HG02642 (cell line): ENCODE results near the gene C9orf152.

Experiments
- ATAC-seq: cut with Tn5 transposase; IDR thresholded peaks from one replicate; pipeline ENCODE4 v1.9.1; 2021; ENCODE audit warnings: mild to moderate bottlenecking; ENCODE audit not compliant: unreplicated experiment, poor library complexity

Gene C9orf152

DNA sequence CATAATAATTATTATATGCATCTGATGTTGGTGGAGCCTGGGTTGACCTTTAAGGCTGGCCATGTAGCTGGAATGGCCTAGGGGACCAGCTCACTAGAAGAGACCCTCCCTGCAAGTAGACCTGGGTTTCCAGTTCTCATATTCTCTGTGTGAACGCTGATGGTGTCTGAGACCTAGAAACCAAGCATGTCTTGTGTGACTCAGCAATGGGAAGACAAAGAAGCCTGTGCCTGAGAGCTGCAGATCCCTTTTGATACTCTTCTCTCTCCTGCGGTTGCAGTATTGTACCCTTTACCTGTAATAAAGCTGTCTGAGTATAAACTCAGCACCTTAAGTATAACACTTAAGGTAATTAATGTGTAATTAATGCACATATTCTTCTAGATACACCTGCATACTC, 22.2 kb downstream of the C9orf152 start:
- ATAC-seq, result no peak

- ATAC-seq, result peak; percentile 78
Observed at GRCh38 chr9:110183208-110184145, 24.5 kb downstream of the C9orf152 start.

DNA sequence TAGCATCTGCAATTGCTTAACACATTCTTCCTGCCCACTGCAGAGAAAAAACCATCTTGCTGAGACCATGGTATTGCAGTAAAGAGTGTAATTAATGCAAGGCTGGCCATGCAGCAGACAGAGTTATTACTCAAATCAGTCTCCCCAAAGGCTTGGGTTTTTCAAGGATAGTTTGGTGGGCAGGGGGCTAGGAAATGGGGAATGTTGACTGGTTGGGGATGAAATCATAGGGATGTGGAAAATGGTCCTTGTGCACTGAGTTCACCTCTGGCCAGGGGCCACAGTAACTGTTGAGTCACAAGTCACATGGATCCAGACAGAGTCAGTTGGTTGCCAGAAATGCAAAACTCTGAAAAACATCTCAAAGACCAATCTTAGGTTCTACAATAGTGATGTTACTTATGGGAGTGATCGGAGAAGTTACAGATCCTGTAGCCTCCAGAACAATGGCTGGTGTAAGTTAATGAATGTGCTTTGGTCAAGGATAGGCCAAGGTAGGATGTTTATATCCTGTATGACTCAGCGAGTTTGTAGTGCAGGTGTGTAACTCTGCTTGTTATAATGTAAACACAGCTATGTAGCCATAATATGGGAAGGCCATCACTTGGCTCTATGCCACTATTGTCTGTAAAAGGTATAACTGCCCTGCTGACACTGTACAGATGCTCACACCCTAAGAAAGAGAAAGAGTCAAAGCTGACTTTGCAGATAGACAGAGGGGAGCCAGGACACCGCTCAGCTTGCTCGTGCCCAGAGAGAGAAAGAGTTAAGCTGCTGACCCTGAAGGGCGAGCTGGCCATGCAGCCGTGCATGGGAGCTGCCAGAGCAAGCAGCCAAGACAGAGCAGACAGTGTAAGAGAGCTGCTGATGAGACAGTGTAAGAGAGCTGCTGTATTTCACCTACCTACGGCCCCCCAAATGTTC, 27.2 kb downstream of the C9orf152 start:
- ATAC-seq, result no peak

DNA sequence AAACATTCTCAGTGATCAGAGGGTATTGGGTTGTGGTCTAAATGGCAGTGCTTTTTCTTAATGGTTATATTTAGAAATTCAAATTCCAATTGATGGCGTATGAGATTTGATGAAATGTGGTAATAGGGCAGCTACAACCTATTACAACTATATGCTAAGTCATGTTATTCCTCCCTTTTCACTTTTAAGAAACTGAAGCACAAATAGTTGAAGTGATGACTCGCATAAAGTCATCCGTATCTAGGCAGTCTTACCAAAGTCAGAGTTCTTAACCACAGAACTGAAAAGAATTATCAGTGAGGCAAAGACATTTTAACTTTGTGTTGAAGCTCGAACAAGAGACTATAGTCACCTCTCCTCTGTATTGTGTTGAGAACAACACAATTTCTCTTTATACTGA, 28.2 kb downstream of the C9orf152 start:
- no peak for ATAC-seq

DNA sequence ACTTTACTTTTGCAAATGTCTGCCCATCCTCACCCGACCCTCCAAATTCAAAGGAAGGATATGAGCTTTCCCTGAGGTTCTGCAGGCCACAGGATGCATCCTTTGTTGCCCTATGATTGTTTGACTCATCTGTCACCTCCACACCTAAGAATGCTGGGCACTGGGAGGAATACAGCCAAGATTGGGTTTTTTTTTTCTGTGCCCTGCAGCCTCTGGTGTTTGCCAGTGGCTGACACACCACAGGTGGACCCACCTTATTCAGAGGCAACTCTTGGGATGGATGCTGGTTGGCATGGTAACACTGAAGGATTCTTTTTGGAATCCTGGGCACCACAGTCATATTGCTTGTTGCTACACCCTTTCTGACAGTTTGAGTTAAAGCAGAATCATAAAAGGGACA, 29.7 kb downstream of the C9orf152 start:
- ATAC-seq, result no peak

GRCh38 chr9:110175275-110175968, 32.5 kb downstream of the C9orf152 start:
- no peak for ATAC-seq

GRCh38 chr9:110173322-110173642, 34.7 kb downstream of the C9orf152 start:
- ATAC-seq, result no peak

GRCh38 chr9:110170357-110171257, 37.4 kb downstream of the C9orf152 start:
- ATAC-seq, result no peak

DNA sequence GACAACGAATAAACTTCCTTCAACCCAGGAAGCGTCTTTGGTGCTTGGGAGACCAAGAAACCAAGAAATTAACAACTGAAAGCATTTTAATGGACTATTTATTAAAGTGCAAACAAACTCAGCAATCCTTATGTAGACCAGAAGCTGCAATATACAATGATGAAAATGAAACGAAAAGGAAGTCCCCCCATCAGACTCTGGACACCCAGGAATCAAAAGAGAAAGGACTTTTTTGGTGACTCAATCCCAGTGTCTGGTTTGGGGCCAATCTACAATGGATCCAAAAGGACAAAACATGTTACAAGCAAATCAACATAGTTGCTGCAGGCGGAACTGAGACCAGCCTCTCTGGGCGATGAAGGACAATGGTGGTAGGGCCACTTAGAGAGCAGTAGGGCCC, 39.5 kb downstream of the C9orf152 start:
- ATAC-seq, result no peak

DNA sequence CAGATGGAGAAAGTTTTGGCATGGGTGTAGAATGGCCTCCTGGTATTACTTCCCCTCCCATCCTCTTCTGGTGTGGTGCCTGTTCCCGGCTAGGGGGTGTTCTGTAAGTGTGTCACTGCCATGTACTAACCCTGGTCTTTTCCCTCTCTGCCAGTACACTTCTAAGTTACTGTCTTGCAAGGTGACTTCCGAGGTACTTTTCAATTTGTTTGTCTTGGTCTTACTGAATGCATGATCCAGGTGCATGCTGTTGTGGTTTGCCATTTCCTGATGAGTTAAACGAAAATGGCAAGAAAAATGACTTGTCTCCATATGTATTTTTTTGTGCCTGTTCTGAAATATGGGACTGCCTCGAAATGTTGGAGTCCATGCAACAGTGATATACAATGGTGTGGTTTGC, 46.0 kb downstream of the C9orf152 start:
- ATAC-seq, result no peak

- ATAC-seq, result no peak
Observed at GRCh38 chr9:110160685-110161084, 47.3 kb downstream of the C9orf152 start.

GRCh38 chr9:110160123-110160522, 47.8 kb downstream of the C9orf152 start:
- no peak for ATAC-seq

GRCh38 chr9:110157823-110158664, 49.9 kb downstream of the C9orf152 start:
- ATAC-seq, result no peak

GRCh38 chr9:110156902-110157301, 51.1 kb downstream of the C9orf152 start:
- peak; percentile 67 for ATAC-seq

- ATAC-seq, result no peak
Observed at GRCh38 chr9:110156416-110156815, 51.5 kb downstream of the C9orf152 start.

GRCh38 chr9:110155751-110156150, 52.2 kb downstream of the C9orf152 start:
- no peak for ATAC-seq

GRCh38 chr9:110153431-110153830, 54.5 kb downstream of the C9orf152 start:
- ATAC-seq, result no peak

DNA sequence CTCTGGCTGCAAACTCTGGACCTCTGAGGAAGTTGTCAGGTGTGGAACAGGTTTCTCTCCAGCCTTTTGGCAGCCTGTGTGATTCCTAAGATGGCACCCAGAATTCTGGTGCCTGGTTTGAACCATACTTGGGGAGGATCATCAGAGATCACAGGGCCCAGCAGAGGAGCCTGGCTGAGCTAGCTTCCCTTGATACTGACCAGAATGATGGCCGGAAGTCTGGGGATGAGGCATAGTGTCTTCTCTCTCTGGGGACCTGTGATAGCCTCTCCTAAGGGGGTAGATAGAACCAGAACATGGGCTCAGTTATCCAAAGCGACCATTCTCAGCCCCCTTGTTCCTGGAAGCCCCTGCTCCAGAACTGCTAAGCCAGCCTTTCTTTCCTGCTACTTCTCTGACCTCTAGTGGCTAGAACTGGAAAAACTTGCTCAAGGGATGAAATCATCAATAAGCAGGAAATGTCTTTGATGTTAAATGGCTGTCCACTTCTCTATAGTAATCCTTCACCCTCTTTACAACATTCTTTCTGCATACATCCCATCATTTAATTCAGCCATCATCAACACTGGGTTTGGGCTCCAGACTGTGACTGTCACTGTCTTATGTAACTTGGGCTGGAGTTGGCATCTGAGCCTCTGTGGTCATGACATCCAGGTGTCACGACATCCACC, 55.1 kb downstream of the C9orf152 start:
- ATAC-seq, result no peak
